ENCODE data around the gene SRA1. TPM values are rescaled to one million over a fixed set of nuclear protein-coding genes. Genes with fewer than 3 reads are reported as not detected.

Gene SRA1
- total and polyA plus RNA-seq, 2 of the 8 experiments (the other 6 are each of a cell fraction or from before 2014, with no cell fraction given): 27.4 to 39.4 TPM

DNA sequence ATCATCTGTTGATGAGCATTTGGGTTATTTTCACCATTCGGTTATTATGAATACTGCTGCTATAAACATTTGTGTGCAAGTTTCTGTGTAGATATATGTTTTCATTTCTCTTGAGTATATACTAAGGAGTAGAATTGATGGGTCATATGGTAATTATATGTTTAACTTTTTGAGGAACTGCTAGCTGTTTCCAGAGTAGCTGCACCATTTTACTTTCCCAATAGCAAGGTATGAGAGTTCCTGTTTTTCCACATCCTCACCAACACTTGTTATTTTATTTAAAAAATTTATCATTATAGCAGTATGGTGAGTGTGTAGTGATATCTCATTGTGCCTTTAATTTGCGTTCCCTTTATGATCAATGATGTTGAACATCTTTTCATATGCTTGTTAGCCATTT, 46.5 kb upstream of the SRA1 start:
- H2AFZ ChIP-seq (ENCODE audit: low read length): no peak overlapping the region
- H3K27me3 ChIP-seq (replicated peaks in 1 of 4; ENCODE audit: control insufficient read depth in 3 of 4, extremely low read depth in 1 of 4, insufficient read depth in 3 of 4, low read length in 3 of 4): no peaks in the 10 kb centered on the region
- H3K23ac ChIP-seq (ENCODE audit: insufficient read length): no peak overlapping the region
- H3K14ac ChIP-seq (ENCODE audit: insufficient read length): no peak overlapping the region
- H3K4ac ChIP-seq (replicated peaks; ENCODE audit: insufficient read length, low read depth, low read length): no peak overlapping the region
- H3K9ac ChIP-seq (replicated peaks in 1 of 4; ENCODE audit: extremely low read depth in 1 of 4, low read depth in 3 of 4, low read length in 3 of 4): no peak overlapping the region
- H3K79me2 ChIP-seq (ENCODE audit: control insufficient read depth in 1 of 2, insufficient read depth in 2 of 2, low read length in 2 of 2): no peaks in the 10 kb centered on the region
- ChIA-PET POLR2A (ENCODE audit: partially characterized antibody) (no interaction called here), CTCF (ENCODE audit: partially characterized antibody) (interaction anchor here (1.2 kb wide), 1 partner anchor 30 kb away, joined by 5 read pairs; no protein-coding TSS in a partner anchor)
- no peak overlapping the region for H2AK5ac ChIP-seq (ENCODE audit: low read depth, low read length)
- 0 out of 4 replicates have a peak, but pooled peaks cover 0 to 2% of the 10 kb centered on the region in 2 experiments for H3K9me3 ChIP-seq (ENCODE audit: insufficient read depth in 2 of 2, low read depth in 1 of 2, low read length in 1 of 2)
- H3K36me3 ChIP-seq (ENCODE audit: control insufficient read depth in 2 of 4, insufficient read depth in 4 of 4, low read length in 3 of 4): no peaks in the 10 kb centered on the region
- H2BK12ac ChIP-seq (ENCODE audit: low read depth, low read length): no peak overlapping the region
- no peaks in the 10 kb centered on the region for H3K4me1 ChIP-seq (replicated peaks in 1 of 4; ENCODE audit: control insufficient read depth in 3 of 4, insufficient read depth in 4 of 4, low read length in 3 of 4)
- H3K4me2 ChIP-seq (ENCODE audit: insufficient read depth in 1 of 2, low read depth in 2 of 2, low read length in 2 of 2): no peak overlapping the region
- H2BK5ac ChIP-seq (ENCODE audit: low read depth, low read length): no peak overlapping the region
- DNase-seq (ENCODE audit: low read depth in 1 of 2, low spot score in 2 of 2): no peak
- H4K91ac ChIP-seq (replicated peaks; ENCODE audit: insufficient read length, low read length): no peak overlapping the region
- FAIRE-seq: no peak
- H3K56ac ChIP-seq (replicated peaks; ENCODE audit: insufficient read length, low read depth, low read length): no peak overlapping the region
- no peaks in the 10 kb centered on the region for H3K79me1 ChIP-seq (ENCODE audit: low read depth, low read length)
- 88% methylated on average over 2 of the region's 2 CpGs; no CpG with 5 or more reads in 1 of the 2 experiments for WGBS, 2 experiments (ENCODE audit: extremely low coverage in 1 of 2, insufficient coverage in 1 of 2, insufficient read length in 1 of 2, insufficient replicate concordance in 2 of 2, low coverage in 1 of 2, low lambda C conversion rate in 2 of 2, missing lambda C conversion rate in 1 of 2)
- no peak overlapping the region for H2BK20ac ChIP-seq (ENCODE audit: low read length)
- no peak overlapping the region for H4K5ac ChIP-seq (ENCODE audit: insufficient read length, low read depth, low read length)
- H2BK120ac ChIP-seq (replicated peaks; ENCODE audit: low read depth, low read length): no peak overlapping the region
- no peak overlapping the region for H4K8ac ChIP-seq (ENCODE audit: extremely low read depth, insufficient read depth, low read length)
- no peak overlapping the region for H3K18ac ChIP-seq (ENCODE audit: extremely low read depth, low read length)
- no peaks in the 10 kb centered on the region for H3K23me2 ChIP-seq (ENCODE audit: low read depth, low read length)
- no peak overlapping the region for H3K4me3 ChIP-seq (ENCODE audit: extremely low read depth in 1 of 4, insufficient read depth in 2 of 4, low read depth in 3 of 4, low read length in 4 of 4)
- no peaks in the 10 kb centered on the region for H4K20me1 ChIP-seq (replicated peaks in 1 of 2; ENCODE audit: control insufficient read depth in 1 of 2, insufficient read depth in 2 of 2, low read length in 2 of 2)
- no peak overlapping the region for H2BK15ac ChIP-seq (ENCODE audit: low read length)
- H3K27ac ChIP-seq (ENCODE audit: low read depth, low read length): no peak overlapping the region
- TF ChIP-seq KDM1A (IDR thresholded peaks at IDR 0.05; ENCODE audit: borderline replicate concordance, low read length) (no peak), SP1 (IDR thresholded peaks at IDR 0.05; ENCODE audit: low read depth, low read length) (no peak), NANOG (IDR thresholded peaks at IDR 0.05; ENCODE audit: insufficient read depth, low read depth, low read length, poor library complexity, severe bottlenecking) (no peak), SAP30 (IDR thresholded peaks at IDR 0.05; ENCODE audit: insufficient read depth, insufficient replicate concordance, low read length) (no peak), RBBP5 (IDR thresholded peaks at IDR 0.05; ENCODE audit: borderline replicate concordance, low read depth, low read length) (no peak), CHD2 (IDR thresholded peaks at IDR 0.05; ENCODE audit: low read length) (no peak), EGR1 (IDR thresholded peaks at IDR 0.05; ENCODE audit: borderline replicate concordance, low read depth, low read length) (no peak), HDAC6 (IDR thresholded peaks at IDR 0.05; ENCODE audit: low read depth, low read length) (no peak), CHD1 (IDR thresholded peaks at IDR 0.05; ENCODE audit: low read depth, low read length) (no peak), SRF (IDR thresholded peaks at IDR 0.05; ENCODE audit: low read depth, low read length) (no peak), POU5F1 (IDR thresholded peaks at IDR 0.05; ENCODE audit: low read depth, low read length) (no peak), CBX5 (IDR thresholded peaks at IDR 0.05; ENCODE audit: low read depth, low read length) (no peak), SIX5 (IDR thresholded peaks at IDR 0.05; ENCODE audit: low read depth, low read length) (no peak)
- TF ChIP-seq, protein P1, sequence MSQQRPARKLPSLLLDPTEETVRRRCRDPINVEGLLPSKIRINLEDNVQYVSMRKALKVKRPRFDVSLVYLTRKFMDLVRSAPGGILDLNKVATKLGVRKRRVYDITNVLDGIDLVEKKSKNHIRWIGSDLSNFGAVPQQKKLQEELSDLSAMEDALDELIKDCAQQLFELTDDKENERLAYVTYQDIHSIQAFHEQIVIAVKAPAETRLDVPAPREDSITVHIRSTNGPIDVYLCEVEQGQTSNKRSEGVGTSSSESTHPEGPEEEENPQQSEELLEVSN (IDR thresholded peaks at IDR 0.05): no peak
- TF ChIP-seq, protein P2, sequence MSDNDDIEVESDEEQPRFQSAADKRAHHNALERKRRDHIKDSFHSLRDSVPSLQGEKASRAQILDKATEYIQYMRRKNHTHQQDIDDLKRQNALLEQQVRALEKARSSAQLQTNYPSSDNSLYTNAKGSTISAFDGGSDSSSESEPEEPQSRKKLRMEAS (IDR thresholded peaks at IDR 0.05): no peak

All from H1 (cell line).